ENCODE data around the gene GNG12. TPM values are rescaled to one million over a fixed set of nuclear protein-coding genes. Genes with fewer than 3 reads are reported as not detected.
A peak's percentile ranks its signal among the peaks of the same experiment; 100 is the strongest.

Gene GNG12
- total and polyA plus RNA-seq, 9 of the 15 experiments (the other 6 are each of a cell fraction or from before 2014, with no cell fraction given) = 2.6 to 6.0 (median 4.1) TPM

- TF ChIP-seq ZNF197 (CRISPR knock-in tag; IDR thresholded peaks at IDR 0.05; ENCODE audit: low read depth) = no peak
- peak; percentile 61; the same call in 1 of the 2 replicates for TF ChIP-seq RNF2 (IDR thresholded peaks at IDR 0.05)
- peak; percentile 26 to 49; a peak in 2 of 4 replicates for TF ChIP-seq MAZ (CRISPR knock-in tag; conservative IDR thresholded peaks at IDR 0.05 in 1 of 2, IDR thresholded peaks at IDR 0.05 in 1 of 2)
- TF ChIP-seq E2F8 (IDR thresholded peaks at IDR 0.05; ENCODE audit: low read depth, partially characterized antibody) = no peak
- TF ChIP-seq ZC3H11A (IDR thresholded peaks at IDR 0.05; ENCODE audit: low read depth, low read length) = no peak
- no peak for TF ChIP-seq YBX1 (IDR thresholded peaks at IDR 0.05)
- no peak for TF ChIP-seq ZNF408 (CRISPR knock-in tag; IDR thresholded peaks at IDR 0.05; ENCODE audit: low read depth)
- 0 out of 2 replicates have a peak, but pooled peaks have one; percentile 22 for TF ChIP-seq CHAMP1 (IDR thresholded peaks at IDR 0.05)
- TF ChIP-seq, protein P1, sequence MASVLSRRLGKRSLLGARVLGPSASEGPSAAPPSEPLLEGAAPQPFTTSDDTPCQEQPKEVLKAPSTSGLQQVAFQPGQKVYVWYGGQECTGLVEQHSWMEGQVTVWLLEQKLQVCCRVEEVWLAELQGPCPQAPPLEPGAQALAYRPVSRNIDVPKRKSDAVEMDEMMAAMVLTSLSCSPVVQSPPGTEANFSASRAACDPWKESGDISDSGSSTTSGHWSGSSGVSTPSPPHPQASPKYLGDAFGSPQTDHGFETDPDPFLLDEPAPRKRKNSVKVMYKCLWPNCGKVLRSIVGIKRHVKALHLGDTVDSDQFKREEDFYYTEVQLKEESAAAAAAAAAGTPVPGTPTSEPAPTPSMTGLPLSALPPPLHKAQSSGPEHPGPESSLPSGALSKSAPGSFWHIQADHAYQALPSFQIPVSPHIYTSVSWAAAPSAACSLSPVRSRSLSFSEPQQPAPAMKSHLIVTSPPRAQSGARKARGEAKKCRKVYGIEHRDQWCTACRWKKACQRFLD (CRISPR knock-in tag; IDR thresholded peaks at IDR 0.05) = 0 out of 2 replicates have a peak, but pooled peaks have one; percentile 70
- TF ChIP-seq ZBTB7A (IDR thresholded peaks at IDR 0.05; ENCODE audit: borderline replicate concordance, control insufficient read depth, low read depth, low read length) = peak; percentile 97
- TF ChIP-seq ZNF740 (CRISPR knock-in tag; IDR thresholded peaks at IDR 0.05) = no peak
- TF ChIP-seq ZNF740 (tag; IDR thresholded peaks at IDR 0.05) = no peak
- TF ChIP-seq FOXP1 (CRISPR knock-in tag; IDR thresholded peaks at IDR 0.05) = no peak
- peak; percentile 65 for TF ChIP-seq NEUROD1 (IDR thresholded peaks at IDR 0.05; ENCODE audit: borderline replicate concordance, low read depth, low read length, partially characterized antibody)
- TF ChIP-seq CREM (IDR thresholded peaks at IDR 0.05; ENCODE audit: low read depth) = peak; percentile 95
- TF ChIP-seq MIER1 (IDR thresholded peaks at IDR 0.05; ENCODE audit: low read depth) = no peak
- no peak for TF ChIP-seq BRF2 (IDR thresholded peaks at IDR 0.05; ENCODE audit: borderline replicate concordance, insufficient read depth, insufficient read length)
- peak; percentile 45; the same call in 1 of the 2 replicates for TF ChIP-seq POLR2AphosphoS5 (IDR thresholded peaks at IDR 0.05; ENCODE audit: control insufficient read depth, insufficient read depth, low read depth, low read length)
These were observed 132.4 kb downstream of the GNG12 start (continued) for GRCh38 chr1:67700692-67701410.

Data from K562 (cell line).